ENCODE results near the gene TMEM190. TPM values are rescaled to one million over a fixed set of nuclear protein-coding genes. Genes with fewer than 3 reads are reported as not detected.
"Not testable (repeated sequence)": the region's sequence is repeated elsewhere in the genome, so short reads cannot be mapped to it uniquely, and the experiment has no call there.

Gene TMEM190
- polyA plus RNA-seq (ENCODE audit: insufficient read depth in 1 of 5, insufficient read length in 5 of 5, low replicate concordance in 1 of 5), result 10 to 100 TPM in 2 of 5 donors, 1 to 10 TPM in 2, under 1 TPM in 1; 0.93 to 13.6 (median 6.6) TPM
- long read RNA-seq, donor 1, transcript TMEM190-201 (5 exons, 593 nt), result major isoform, 30 of 158 reads
- long read RNA-seq, donor 1, partial matches to known transcripts, result 128 of 158 reads
- long read RNA-seq, donor 1, other reads (novel, unspliced or antisense), result 0 of 158 reads
- long read RNA-seq, donor 2, result 0 reads
- long read RNA-seq, donor 3, transcript TMEM190-201 (5 exons, 593 nt), result major isoform, 12 of 12 reads
- long read RNA-seq, donor 3, partial matches to known transcripts, result 0 of 12 reads
- long read RNA-seq, donor 3, other reads (novel, unspliced or antisense), result 0 of 12 reads
- long read RNA-seq, donor 4, partial matches to known transcripts, result 0 of 1 reads
- long read RNA-seq, donor 4, other reads (novel, unspliced or antisense), result 0 of 1 reads
- long read RNA-seq, donor 5, partial matches to known transcripts, result 62 of 64 reads
- long read RNA-seq, donor 5, other reads (novel, unspliced or antisense), result 0 of 64 reads
- long read RNA-seq, donor 6, transcript TMEM190-201 (5 exons, 593 nt), result major isoform, 16 of 16 reads
- long read RNA-seq, donor 6, partial matches to known transcripts, result 0 of 16 reads
- long read RNA-seq, donor 6, other reads (novel, unspliced or antisense), result 0 of 16 reads
- long read RNA-seq, donor 7, partial matches to known transcripts, result 0 of 4 reads
- long read RNA-seq, donor 7, other reads (novel, unspliced or antisense), result 0 of 4 reads
- long read RNA-seq, donor 8, result 0 reads

DNA sequence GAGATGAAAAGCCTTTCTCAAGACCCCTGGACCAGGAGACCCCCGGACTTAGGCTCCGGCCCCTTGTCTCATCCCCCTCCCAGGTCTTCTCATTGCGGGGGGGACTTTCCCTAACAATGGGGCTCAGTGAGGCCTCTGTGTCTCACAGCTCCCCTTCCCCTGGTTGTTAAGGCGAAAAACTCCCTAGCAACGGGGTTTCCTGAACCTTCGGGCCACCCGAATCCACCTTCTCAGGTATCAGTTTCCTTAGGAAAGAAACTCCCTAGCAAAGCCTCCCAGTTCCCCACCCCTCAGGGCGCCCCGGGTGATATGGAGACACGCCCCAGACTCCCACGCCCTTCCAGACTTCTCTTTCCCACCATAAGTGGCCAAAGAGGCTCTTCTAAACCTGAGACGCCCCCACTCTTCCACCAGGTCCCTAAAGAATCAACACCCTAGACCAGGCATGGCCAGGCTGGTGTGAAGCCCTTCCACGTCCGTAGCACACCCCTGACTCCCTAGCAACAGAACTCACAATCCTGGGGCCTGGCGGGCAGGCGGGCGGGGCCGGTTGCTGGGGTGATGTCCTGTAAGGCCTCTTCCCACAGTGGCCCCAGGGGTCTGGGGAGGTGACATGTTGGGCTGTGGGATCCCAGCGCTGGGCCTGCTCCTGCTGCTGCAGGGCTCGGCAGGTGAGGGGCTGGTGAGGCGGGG is at the start of gene TMEM190:
Gene TMEM190 (plus strand): TSS at position 586 of the 693 bp plus-strand sequence. CDS start 28 bp downstream, at position 614.
- DNase-seq, result no peak

DNA sequence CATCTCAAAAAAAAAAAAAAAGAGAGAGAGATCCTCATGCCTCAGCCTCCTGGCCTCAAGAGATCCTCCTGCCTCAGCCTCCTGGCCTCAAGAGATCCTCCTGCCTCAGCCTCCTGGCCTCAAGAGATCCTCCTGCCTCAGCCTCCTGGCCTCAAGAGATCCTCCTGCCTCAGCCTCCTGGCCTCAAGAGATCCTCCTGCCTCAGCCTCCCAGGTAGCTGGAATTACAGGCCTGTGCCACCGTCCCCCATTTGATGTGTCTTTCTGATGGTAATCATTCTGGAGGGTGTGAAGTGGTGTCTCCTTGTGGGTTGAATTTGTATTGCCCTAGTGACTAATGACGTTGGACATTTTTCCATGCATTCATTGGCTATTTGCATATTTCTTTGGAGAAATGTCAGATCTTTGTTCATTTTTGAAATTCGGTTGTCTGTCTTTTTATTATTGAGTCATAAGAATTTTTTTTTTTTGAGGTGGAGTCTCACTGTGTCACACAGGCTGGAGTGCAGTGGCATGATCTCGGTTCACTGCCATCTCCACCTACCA is 47.8 kb upstream of the TMEM190 start:
- not testable (repeated sequence) for DNase-seq

DNA sequence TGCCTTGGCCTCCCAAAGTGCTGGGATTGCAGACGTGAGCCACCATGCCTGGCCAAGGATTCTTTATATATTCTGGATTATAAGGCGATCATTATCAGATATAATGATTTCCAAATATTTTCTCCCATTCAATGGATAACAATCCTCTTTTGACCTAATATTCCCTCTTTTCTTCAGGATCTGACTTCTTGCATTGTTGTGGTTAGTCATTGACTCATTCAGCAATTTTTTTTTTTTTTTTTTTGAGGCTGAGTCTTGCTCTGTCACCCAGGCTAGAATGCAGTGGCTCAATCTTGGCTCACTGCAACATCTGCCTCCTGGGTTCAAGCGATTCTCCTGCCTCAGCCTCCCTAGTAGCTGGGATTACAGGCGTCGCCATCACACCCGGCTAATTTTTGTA is 46.8 kb upstream of the TMEM190 start:
- not testable (repeated sequence) for DNase-seq

DNA sequence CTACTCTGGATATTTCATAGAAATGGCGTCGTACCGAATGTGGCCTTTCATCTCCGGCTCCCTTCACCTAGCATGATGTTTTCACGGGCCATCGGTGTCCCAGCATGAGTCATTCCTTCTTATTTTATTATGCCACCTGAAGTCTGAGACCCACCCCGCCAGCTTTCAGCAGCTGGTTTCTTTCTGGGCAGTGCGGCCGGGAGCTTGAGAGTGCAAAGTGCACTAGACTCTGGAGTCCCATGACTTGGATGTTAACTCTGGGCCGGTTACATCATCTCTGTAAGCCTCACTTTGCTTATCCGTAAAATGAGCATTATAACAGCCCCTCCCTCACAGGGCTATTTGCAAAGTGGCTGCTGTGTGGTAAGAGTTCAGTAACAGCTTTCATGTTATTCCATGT is 42.8 kb upstream of the TMEM190 start:
- DNase-seq, result no peak

DNA sequence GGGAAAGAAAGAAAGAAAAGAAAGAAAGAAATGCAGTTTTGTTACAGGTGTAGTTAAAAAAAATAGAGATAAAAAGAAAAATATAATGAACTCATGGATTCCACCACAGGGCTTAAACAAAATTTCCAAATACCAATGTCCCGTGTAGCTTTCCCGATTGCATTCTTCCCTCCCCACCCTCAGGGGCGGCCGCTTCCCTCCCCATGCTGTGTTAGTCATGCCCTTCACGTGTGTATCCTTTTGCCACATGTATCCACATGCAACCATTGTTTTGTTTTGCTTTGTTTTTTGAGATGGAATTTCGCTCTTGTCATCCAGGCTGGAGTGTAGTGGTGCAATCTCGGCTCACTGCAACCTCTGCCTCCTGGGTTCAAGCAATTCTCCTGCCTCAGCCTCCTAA is 40.5 kb upstream of the TMEM190 start:
- no peak for DNase-seq

DNA sequence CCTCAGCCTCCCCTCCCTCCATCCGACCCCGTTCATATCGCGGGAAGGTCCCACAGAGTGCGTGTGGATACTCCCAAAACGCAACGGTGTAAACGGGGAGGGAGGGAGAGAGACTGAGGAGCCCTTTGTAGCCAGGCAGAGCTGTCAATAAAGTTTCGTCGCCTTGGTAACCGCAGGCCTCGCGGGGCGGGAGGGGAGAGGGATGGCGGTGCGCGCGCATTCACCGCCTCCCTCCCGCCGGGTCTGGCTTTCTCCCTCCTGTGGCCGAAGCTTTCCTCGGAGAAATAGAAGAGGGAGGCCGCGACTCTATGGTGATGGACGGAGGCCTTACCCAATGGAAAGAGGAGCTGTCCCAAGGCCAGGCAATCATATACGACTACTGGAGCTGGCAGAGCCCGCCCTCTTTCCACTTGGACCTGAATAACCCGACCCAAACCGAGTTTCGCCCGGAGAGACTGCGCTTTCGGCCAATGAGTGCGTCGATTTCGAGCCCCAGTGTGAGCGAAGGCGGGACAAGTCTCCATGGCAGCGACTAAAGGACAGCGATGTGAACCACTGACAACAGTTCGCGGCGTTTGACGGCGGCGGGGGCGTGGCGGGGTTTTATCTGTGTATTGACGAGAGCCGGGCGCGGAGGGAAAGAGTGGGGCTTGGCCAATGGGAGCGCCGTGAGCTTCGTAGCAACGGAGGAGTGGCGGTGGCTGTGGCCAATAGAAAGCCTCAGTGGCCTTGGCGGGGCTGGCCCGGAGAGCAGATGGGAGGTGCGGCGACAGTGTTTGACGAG is 37.3 kb upstream of the TMEM190 start, which contains the start of gene KMT5C:
Gene KMT5C (plus strand): TSS at position 772 of the 784 bp plus-strand sequence. CDS start 2,061 bp downstream, outside the sequence.
- DNase-seq, result peak; percentile 100

DNA sequence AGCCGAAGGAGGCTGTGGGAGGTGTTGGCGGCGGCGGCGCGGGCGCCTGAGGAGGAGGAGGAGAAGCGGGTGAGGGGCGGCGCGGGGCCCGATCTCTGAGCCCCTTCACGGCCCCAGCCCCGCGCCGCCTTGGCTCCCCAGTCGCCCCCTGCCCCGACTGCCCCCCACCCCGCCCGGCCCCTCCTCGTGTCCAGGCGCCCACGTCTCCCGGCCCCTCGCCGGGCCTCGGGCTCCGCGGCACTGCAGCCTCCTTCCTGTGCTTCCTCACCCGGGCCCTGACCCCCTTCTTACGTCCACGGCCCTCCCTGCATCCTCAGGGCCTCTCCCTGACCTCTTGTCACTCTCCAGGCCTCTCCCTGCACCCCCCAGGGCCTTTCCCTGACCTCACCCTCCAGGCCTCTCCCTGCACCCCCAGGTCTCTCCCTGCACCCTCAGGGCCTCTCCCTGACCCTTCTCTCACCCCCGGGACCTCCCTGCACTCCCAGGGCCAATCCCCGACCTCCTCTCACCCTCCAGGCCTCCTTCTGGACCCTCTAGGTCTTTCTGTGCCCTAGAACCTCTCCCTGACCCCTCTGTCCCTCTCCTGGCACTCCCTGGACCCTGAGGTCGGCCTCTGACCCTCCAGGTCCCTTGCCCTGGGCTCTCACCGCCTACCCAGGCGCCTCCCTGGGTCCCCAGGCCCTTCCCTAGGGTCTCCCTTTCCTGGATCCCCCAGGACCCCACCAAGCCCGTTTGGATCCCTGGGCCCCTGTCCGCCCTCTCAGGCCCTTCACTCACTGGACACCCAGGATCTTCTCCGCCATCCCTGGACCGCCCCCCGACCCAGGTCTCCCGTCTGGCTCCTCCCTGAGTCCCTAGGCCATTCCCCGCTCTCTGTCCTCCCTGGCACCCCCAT is 36.5 kb upstream of the TMEM190 start:
- no peak for DNase-seq

DNA sequence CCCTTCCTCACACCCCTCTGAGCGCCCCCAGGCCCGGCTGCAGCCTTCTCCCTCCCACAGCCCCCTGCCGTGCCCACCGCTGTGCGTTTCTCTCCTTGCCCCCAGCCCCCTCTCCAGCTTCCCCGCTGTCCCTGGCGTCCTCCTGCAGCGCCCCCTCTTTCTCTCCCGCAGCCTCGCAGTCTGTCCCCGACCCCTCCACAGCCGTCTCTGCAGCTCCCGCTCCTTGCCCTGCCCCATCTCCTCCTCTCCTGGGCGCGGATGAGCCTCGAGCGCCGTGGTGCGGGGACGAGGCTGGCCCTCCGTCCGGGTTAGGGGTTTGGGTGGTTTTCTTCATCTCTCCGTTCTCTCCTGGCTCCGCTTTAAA is 35.9 kb upstream of the TMEM190 start:
- DNase-seq, result no peak

DNA sequence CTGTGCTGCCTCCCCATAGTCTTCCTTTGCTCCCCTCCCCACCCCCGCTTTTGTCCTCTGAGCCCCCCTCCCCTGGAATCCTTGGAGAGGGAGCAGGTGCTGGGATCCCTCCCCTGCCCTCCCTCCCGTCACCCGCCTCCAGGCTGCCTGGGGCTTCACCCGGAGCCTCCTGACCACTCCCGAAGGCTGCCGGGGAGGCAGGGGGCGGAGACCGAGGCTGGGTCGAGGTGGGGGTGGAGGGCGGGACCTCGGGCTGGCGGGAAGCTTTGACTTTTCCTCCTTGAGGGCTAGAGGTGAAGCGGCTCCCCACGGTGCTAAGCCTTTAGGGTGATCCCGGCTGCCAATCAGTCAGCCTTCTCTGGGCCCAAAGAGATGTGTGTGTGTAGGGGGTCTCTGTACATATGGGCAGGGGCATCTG is 35.4 kb upstream of the TMEM190 start:
- DNase-seq, result peak; percentile 59 to 61

DNA sequence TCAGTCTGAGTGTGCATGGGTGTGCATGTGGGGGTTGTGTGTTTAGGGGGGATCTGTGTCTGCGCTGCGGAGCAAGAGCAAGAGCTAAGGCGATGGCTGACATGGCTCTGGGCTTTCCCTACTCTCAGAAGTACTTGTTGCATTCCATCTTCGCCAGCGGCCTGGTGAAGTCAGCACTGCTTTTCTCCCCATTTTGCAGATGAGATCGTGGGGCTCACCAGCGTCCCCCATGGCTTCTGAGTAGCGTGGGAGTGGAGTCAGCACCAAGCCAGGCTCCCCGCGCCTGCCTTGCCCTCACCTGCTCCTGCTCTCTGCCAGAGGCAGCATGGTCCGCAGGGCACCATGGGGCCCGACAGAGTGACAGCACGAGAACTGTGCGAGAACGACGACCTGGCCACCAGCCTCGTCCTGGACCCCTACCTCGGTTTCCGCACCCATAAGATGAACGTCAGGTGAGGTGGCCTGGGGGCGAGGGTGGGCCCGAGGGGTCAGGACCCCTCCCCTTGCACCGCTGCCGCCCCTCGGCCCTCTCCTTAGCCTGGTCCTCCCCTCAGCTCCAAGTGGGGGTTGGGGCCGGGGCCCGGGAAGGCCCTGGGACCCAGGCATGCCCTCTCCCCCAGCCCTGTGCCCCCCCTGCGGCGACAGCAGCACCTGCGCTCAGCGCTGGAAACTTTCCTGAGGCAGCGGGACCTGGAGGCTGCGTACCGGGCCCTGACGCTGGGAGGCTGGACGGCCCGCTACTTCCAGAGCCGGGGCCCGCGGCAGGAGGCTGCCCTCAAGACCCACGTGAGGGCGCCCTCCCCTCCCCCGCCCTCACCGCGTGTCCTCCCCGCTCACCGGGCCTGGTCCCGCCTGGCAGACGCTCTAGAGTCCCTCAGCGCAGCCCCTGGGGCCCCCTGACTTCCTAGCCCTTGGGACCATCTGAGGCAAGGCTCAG is 34.8 kb upstream of the TMEM190 start:
- DNase-seq, result no peak

DNA sequence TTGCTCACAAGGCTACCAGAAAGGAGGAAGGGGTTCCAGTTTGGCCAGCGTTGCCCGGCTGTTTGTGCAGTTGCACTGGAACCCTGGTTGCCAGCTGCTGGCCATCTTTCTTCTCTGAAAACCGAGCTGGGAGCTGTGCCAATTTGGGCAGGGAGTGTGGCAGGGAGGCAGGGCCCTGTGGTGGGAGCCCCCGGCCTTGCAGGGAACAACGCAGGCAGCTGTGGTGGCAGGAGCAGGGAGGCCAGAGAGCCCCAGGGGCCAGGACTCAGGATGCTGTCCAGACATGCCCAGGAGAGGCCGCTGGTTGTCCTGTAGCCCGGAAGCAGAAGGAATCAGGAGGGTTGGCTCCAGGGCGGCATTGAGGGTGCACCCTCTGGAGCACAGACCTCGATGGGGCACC is 32.2 kb upstream of the TMEM190 start:
- DNase-seq, result no peak

DNA sequence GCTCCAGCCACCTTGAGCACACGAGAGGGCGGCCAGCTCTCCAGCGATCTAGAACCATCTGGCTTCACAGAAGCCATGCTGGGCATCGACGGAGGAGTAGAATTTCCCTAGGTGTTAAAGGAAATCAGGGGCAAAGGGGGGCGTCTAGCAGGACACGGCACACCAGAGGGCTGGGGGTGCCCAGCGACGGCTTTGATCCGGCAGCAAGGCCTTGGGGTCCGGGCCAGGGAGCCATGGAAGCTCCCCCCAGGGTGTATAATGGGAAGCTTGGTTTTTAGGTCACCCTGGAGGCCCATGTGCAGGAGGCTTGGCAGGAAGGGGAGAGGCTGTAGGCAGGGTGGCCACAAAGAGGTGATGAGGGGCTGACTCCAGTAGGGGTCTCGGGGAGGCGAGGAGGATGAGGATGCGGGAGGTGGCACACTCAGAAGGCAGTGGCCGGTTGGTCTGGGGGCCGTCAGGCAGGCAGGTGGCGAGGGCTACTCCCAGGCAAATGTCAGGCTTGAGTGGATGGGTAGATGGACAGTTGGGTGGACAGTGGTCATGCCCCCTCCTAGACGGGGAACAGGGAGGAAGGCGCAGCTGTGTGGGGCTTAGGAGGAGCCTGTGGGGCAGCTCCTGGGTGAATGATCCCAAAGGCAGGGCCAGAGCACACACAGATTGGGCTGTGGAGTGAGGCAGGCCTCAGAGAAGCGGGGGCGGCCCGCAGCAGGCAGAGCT is 31.4 kb upstream of the TMEM190 start:
- DNase-seq, result no peak

DNA sequence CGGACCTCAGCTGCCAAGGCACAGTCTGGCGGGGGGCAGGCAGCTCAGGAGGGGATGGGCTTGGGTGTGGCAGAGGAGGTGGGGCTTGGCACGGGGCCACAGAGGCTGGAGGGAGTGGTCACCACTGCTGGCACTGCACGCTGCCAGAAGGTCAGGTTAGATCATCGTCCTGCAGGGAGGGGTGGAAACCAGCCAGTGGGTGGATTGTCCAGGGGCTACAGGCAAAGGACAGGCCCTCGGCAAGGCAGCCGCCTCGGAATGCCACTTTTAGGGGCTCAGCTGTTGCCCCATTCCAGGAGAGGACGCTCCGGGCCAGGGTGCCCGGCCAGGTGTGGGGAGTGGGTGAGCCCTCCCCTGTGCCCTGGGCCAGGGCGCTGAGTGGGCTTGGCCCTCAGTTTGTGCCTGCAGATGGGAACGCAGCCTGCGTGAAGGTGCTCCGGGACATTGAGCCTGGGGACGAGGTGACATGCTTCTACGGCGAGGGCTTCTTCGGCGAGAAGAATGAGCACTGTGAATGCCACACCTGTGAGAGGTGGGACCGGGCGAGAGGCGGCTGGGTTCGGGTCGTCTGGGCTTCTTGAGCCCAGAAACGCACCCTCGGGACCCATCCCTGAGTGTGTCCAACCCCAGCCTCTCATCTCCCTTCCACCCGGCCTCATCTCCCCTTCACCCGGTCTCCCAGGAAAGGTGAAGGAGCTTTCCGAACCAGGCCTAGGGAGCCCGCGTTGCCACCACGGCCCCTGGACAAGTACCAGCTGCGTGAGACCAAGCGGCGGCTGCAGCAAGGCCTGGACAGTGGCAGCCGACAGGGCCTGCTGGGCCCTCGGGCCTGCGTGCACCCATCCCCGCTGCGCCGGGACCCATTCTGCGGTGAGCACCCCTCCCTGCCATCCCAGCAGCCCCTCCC is 30.6 kb upstream of the TMEM190 start:
- DNase-seq, result no peak

DNA sequence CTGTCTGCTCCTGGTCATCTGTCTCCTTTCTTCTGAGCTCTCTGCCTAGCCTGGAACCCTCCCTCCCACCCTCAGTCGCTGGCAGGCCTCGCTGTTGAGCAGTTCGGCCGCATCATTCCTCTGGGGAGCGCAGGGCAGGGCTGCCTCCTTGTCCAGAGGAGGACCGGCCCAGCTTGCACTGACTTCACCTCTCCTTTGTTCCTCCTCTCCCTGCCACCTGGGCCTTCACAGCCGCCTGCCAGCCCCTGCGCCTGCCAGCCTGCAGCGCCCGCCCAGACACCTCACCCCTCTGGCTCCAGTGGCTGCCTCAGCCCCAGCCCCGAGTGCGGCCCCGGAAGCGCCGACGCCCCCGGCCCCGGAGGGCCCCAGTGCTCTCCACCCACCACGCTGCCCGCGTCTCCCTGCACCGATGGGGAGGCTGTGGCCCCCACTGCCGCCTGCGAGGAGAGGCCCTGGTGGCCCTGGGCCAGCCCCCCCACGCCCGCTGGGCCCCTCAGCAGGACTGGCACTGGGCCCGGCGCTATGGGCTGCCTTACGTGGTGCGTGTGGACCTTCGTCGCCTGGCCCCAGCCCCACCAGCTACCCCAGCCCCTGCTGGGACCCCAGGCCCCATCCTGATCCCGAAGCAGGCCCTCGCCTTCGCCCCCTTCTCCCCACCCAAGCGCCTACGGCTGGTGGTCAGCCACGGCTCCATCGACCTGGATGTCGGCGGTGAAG is 29.7 kb upstream of the TMEM190 start:
- no peak for DNase-seq

DNA sequence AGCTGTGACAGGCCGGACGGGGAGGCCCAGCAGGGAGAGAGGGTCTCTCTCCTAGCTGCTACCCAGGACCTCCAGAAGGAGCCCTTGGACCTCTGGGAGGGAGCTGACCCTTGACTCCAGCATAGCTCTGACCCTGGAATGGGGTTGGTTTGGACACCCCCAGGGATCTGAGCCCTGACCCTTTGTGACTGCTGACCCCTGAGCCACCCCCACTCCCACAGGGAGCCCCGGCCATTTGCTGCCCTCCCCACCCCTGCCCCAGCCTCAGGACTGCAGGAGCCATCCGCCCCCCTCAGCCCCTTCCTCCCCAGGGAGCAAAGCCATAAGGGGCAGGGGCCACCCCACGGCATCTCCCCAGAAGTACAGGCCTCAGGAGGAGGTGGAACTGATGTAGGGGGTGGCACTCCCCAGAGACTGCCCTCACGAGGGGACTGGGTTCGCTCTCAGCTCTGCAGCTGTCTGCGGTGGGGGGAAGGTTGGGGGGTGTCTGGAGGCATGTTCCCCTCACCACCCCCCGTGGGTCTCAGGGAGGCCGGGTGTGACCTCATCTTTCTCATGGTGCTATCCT is 29.1 kb upstream of the TMEM190 start:
- DNase-seq, result no peak

All from right lung (tissue), 10 donors.